Brain microvascular endothelial cell (primary cell): ENCODE results near the gene RAB23.

Source experiments
- DNase-seq: peaks from one replicate; pipeline ENCODE4 v3.0.0-alpha.2; 2020
- H3K27ac ChIP-seq: fragments of 250-450 bp; sonication (Bioruptor Pico); 2 replicates; pipeline ENCODE4 v1.5.1; 2020; ENCODE audit warnings: mild to moderate bottlenecking, moderate library complexity
- H3K27me3 ChIP-seq: fragments of 250-450 bp; sonication (Bioruptor Pico); replicated peaks from 2 replicates; pipeline ENCODE4 v1.5.1; 2020; ENCODE audit warnings: mild to moderate bottlenecking
- H3K36me3 ChIP-seq: fragments of 250-450 bp; sonication (Bioruptor Pico); replicated peaks from 2 replicates; pipeline ENCODE4 v1.5.1; 2020; ENCODE audit warnings: mild to moderate bottlenecking
- H3K4me3 ChIP-seq: 2 replicates; pipeline ENCODE4 v1.5.1; 2011; ENCODE audit warnings: low read depth, mild to moderate bottlenecking, control low read depth, low read length, moderate library complexity
- in situ Hi-C: cut with HindIII; loops from 2 replicates; pipeline ENCODE4 v1.10.0; 2017; ENCODE audit warnings: low sequenced_read_pairs, low pct_ligation_motif_present
- TF ChIP-seq, protein P1 (sequence below): IDR thresholded peaks from 2 replicates; pipeline ENCODE4 v1.5.1; 2011; ENCODE audit warnings: low read depth, mild to moderate bottlenecking, moderate library complexity, low read length, control low read depth, inconsistent platforms; ENCODE audit errors: missing control alignments

The RAB23 gene

DNA sequence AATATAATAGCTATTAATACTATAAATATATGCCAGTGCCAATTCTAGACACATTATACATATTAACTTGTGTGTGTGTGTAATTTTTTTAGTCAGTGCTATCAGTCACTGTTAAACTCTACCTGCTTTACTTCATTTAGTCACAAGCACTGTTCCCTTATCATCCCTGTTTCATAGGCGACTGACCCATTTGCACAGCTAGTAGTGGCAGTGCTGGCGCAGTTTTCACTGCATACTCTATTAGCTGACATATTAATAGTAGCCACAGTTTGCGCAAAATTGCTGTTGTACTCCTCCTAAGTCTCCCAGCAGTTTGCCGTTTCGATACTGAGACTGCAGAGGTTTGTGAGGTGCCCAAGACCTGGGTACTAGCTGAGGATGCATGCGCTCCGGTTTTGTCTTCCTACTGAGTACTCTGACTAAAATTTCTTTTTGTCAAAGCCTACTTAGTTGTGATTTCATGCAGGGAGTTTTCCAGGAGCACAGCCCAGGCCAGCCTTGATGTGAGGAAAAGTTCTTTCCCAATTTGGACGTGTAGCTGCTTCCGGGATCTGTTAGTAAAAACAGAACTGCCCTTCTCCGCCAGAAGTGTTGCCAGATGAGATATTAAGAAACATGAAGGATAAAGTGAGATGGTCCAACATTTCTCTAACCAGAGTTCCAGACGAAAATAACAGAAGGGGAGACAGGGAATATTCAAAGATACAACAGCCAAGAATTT, 44.4 kb downstream of the RAB23 start:
- Histone ChIP-seq H3K36me3 (peaks cover 16% of the 10 kb centered on the region), H3K27ac (no peak overlapping the region), H3K4me3 (no peak overlapping the region), H3K27me3 (no peaks in the 10 kb centered on the region)
- DNase-seq: no peak
- TF ChIP-seq, protein P1, sequence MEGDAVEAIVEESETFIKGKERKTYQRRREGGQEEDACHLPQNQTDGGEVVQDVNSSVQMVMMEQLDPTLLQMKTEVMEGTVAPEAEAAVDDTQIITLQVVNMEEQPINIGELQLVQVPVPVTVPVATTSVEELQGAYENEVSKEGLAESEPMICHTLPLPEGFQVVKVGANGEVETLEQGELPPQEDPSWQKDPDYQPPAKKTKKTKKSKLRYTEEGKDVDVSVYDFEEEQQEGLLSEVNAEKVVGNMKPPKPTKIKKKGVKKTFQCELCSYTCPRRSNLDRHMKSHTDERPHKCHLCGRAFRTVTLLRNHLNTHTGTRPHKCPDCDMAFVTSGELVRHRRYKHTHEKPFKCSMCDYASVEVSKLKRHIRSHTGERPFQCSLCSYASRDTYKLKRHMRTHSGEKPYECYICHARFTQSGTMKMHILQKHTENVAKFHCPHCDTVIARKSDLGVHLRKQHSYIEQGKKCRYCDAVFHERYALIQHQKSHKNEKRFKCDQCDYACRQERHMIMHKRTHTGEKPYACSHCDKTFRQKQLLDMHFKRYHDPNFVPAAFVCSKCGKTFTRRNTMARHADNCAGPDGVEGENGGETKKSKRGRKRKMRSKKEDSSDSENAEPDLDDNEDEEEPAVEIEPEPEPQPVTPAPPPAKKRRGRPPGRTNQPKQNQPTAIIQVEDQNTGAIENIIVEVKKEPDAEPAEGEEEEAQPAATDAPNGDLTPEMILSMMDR: no peak
- in situ Hi-C loops: loop anchor here (25.0 kb wide), 1 partner anchor 135 kb away; the partner anchor contains the start of gene PRIM2

DNA sequence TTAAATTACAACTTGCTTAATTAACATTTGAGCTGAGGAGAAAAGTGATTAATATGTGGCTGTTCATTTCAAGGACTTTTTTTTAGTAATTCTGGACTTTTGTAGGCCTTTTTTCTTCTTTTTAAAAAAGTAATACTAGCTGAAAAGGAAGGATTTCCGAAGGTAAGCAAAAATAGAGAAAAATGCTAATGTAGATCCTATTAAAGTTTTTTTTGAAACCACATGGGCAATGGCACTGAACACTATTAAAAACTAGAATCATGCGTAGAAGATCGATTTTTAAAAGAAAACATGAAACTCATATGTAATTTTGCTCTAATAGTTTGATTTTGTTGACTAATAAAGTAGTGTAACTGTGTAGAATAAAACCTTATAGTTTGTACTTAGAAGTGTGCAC, 47.6 kb downstream of the RAB23 start:
- peak overlapping the region; percentile 71 for H3K4me3 ChIP-seq
- H3K27ac ChIP-seq: peak overlapping the region; percentile 93
- no peaks in the 10 kb centered on the region for H3K27me3 ChIP-seq
- TF ChIP-seq, protein P1: no peak
- peaks cover 10% of the 10 kb centered on the region for H3K36me3 ChIP-seq
- in situ Hi-C loops: no loop called here
- DNase-seq: no peak

DNA sequence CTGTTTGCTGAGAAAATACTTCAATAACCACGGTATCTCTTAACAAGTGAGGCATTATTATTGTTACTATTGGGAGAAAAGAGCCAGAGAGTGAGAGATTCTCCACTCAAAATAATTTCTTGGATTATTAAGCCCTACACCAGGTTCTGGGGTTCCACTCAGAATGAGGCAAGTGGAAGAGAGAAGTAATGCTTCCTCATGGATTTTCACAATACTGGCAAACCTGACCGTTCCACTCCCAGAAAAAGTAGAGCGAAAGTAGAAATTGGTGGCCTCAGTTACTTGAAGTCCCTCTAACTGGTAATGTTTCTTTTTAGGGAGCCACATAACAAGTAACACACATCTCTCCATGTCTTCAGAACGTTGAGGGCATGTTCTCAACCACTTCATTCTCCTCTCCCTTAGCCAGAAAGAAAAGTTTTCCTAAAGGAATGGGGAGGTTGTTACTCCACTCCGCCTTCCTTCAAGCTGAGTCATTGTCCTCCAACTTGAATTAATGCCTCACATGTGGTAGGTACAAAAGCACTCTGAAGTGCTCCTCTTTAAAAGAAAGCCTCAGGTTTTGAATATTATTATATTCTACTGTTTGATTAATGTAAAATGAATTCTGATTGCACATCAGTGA, 48.1 kb downstream of the RAB23 start:
- Histone ChIP-seq H3K27ac (peak overlapping the region; percentile 93), H3K4me3 (peak overlapping the region; percentile 71), H3K36me3 (peaks cover 10% of the 10 kb centered on the region), H3K27me3 (no peaks in the 10 kb centered on the region)
- peak; percentile 48 for DNase-seq
- in situ Hi-C loops: no loop called here
- TF ChIP-seq, protein P1: no peak

DNA sequence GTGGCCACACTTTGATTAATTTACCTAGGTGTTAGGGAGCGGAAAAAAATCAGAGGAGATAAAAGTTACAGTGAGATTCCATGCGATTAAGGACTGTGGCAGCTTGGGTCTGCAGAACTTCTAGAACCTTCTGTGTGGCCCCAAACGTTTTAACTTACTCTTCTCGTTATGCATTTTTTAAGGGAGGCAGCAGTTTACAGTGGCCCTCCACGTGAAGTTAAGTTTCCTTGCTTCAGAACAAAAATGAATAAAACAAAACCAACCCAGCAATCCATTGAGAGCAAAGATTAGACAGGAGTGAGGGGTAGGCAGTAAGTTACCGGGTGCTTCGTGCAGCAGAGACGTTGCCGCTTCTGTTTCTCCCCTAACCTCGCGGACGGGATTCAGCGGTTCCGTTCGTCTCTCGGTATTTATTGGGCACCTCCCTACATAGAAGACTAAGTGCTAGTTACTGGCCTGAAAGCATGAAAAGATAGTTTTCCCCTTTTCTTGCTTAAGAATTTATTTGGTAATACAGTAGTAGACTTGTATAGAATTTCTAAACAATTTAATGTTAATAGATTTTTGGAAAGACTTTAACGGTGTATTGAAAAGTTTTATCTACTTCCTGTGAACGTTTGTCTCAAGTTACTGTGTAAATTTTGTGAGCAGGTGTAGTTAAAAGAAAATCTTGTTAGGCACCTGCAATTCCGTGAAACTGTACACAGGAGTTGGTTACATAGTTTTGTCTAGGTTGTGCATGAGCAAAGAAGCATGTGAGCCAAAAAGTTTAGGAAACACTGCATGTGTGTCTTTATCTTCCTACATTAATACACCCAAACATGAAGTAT, 48.8 kb downstream of the RAB23 start:
- in situ Hi-C loops: no loop called here
- Histone ChIP-seq H3K27ac (peak overlapping the region; percentile 93), H3K4me3 (peak overlapping the region; percentile 71), H3K27me3 (no peaks in the 10 kb centered on the region), H3K36me3 (peaks cover 10% of the 10 kb centered on the region)
- no peak for DNase-seq
- TF ChIP-seq, protein P1: no peak

DNA sequence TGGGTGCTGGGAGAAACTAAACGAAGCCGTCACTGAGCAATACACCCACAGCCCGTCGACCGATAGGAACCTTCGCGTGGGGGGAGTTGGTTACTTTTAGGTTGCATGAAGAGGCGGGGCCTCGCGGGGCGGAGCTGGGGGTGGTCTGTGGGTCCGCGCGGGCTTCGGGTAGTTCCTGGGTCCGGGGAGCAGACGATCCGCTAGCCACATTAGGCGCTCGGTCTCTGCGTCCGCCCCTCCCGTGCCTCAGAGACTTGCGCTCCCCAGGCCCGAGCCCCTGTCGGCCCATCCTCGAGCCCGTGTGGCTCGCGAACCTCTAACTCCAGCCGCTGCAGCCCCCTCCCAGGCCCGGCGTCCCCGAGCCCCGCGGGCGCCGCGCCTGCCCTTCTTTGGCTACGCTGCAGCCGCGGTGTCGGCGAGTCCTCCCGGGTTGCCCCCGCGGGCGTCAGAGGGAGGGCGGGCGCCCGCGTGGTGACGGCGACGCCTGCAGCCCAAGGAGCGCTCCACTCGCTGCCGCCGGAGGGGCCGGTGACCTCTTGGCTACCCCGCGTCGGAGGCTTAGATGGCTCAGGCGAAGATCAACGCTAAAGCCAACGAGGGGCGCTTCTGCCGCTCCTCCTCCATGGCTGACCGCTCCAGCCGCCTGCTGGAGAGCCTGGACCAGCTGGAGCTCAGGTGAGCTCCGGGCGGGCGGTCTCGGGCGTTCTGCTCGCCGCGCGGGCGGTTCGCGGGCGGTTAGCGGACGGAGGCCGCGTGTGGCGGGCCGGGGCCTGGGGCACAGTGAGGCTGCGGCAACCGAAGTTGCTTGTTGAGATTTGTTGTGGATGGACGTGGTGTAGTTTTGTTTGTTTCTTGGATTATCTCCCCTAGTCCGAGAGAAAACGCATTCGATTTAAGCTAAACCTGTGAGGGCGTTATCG, 49.7 kb downstream of the RAB23 start, which contains the start of gene BAG2:
BAG2 (plus strand) TSS at position 191 of the 920 bp plus-strand sequence; CDS start at position 563, 372 bp downstream.
- peaks cover 5% of the 10 kb centered on the region for H3K36me3 ChIP-seq
- no peaks in the 10 kb centered on the region for H3K27me3 ChIP-seq
- H3K27ac ChIP-seq: peak within 1 kb of the TSS; percentile 93
- in situ Hi-C loops: no loop called here
- TF ChIP-seq, protein P1: peak; percentile 31
- DNase-seq: peak; percentile 92
- H3K4me3 ChIP-seq: peak within 1 kb of the TSS; percentile 71
